CD4-positive, alpha-beta T cell treated with Interleukin-10 for 1 hour (primary cell): Measurements from ENCODE around the gene CHRNA5.

Source experiments
- DNase-seq: peaks from one replicate; pipeline ENCODE4 v3.0.0-alpha.2; 2020

CHRNA5 gene

DNA sequence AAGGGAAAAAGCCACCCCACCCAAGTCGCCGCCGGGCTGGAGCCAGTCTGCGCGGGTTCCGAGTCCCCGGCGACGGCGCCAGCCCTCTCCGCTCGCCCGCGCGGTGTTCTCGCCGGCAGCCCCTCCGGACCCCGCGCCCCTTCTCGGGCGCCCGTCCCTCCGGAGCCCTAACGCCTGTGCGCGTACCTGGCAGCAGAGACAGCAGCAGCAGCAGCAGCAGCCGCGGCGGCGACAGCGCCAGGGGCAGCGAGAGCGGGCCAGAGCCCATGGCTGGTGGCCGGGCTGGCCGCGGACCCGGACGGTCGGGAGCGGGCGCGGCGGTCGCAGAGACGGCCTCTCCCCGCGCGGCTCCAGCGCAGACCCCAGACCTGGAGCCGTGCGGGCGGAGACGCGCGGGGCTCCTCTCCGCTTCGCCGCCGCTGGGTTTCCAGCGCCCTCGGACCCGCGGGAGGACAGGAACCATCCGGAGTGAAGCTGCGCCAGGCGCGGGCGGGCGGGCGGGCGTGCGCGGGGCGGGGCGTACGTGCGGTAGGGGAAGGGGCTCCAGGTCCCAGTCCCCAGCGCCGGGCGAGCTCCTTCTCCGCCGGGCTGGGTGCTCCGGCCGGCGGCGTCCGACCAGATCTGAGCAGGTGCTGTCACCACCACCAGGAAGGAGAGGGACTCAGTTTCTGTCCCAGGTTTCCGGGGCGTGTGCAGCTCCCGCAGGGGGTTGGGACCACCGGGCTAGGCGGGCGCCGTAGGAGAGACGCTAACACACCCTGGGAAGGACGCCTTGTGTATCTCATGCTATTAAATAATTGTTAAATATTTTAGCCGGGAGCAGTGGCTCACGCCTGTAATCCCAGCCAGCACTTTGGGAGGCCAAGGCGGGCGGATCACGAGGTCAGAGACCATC, 55.5 kb downstream of the CHRNA5 start, which contains the start of gene CHRNA3:
Gene CHRNA3 (minus strand): TSS at position 470 of the 895 bp plus-strand sequence. CDS start 202 bp downstream, at position 268.
- DNase-seq: no peak

DNA sequence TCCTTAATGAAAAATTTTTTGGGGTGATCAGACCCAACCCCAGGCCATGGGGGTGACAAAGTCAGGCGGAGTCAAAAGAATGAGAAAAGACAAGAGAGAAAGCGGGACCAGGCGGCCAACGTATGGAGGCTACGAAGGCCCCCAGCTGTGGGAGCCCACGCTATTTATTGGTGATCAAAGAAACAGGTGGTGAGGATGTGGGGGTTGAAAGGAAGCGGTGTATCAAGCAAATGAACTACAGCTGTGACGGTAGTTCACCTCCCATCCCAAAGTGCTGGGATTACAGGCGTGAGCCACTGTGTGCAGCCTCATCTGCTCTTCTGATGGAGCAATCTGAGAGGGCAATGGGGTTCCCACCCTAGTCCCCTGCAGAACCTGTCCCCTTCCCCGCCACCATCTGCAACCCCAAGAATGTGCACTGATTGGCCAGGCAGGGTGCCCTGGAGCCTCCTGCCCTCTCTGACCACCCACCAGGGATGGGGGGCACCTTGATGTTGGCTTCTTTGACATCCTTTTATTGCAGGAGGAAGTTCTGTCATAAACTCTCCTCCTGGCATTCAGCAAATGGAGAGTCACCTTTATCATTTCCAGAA, 56.6 kb downstream of the CHRNA5 start:
- no peak for DNase-seq

DNA sequence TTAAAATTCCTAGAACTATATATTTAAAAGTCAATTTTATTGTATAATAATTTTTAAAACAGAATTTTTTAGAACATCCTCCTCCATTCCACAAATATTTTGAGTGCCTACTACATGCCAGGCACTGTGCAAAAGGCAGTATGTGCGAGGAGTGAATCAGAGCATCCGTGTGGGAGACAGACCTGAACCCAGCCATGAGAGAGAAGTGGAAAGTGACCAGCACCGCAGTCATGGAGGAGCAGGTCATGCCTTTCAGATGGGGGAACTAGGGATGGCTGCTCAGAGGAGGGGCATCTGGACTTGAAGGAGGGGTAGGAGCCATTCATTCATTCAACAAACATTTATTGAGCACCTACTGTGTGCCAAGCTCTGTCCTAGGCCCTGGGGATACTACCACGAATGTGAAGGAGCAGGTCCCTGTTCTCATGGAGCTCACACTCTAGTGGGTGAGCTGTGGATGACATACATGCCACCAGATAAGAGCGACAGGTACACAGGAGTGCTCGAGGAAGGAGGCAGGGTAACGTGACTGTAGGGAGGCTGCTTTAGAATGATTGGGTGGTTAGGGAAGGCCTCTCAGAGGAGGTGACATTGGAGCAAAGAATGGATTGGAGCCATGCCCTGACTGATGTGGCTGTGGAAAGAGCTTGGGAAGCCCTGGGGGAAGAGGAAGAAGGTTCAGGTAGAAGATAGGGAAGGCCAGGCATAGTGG, 58.6 kb downstream of the CHRNA5 start:
- no peak for DNase-seq

DNA sequence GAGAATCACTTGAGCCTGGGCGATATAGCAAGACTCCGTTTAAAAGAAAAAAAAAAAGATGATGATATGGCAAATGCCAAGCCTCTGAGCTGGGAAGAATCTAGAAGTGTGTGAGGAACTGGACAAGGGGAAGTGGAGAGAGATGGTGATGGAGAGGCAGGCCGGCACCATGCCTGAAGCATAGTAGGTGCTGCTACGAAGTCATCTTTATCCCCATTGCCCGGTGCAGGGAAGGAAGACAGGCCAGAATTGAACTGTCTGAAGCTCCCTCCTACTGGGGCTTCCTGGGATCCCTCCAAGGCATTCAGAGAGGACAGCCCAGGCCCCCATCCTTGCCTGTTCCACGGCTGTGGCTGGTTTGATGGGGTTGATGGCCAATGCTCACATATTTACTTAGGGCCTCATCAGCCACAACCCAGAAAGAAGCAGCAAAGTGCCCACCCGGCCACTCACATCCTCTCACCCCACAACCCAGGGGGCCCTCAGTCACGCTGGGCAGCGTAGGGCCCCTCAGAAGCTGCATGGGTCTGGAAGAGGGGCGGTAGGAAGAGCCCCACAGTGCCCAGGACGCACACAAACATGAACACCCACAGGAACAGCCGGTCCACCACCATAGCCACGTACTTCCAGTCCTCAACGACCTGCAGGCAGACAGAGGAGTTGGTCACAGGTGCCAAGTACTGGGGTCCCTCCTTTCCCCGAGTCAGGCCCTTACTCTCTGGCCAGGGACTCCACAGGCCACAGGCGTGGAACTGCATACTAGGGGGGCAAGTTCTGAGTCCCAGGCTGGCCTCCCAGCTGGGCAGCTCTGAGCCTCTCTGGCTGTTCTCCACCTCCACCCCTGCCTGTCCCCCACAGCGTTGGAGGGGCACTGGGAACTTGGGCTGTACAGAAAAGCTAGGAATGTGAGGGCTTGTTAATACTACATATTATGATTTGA, 59.6 kb downstream of the CHRNA5 start:
- no peak for DNase-seq

DNA sequence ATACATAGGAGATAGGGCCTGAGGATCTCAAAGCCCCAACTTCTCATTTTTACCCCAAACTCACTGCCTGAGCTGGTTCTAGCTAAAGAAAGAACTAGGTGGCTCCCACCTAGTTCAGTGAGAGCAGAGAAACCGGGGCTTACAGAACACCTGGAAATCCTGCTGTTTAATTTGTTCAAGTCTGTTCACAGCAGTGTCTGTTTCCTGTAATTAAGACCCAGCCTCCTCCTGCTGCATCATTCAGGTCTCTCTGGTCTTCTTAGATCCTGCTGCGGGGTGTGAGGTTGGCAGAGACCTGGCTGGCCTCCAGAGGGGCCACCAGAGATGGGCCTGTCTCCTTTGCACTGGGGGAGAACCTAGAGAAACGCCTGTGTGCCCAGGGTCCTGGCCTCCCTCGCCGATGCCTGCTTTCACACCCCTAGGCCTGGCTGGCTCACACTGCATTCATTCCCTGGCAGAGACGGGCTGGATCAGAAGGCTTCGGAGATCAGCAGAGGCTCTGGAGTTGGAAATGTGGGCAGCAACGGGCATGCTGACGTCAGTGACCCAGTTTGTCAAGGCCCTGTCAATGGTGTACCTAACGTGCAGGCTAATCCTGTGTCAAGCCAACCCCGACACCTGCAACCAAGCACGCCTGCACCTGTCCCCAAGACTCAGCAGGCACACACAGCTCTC, 60.4 kb downstream of the CHRNA5 start:
- DNase-seq: no peak

DNA sequence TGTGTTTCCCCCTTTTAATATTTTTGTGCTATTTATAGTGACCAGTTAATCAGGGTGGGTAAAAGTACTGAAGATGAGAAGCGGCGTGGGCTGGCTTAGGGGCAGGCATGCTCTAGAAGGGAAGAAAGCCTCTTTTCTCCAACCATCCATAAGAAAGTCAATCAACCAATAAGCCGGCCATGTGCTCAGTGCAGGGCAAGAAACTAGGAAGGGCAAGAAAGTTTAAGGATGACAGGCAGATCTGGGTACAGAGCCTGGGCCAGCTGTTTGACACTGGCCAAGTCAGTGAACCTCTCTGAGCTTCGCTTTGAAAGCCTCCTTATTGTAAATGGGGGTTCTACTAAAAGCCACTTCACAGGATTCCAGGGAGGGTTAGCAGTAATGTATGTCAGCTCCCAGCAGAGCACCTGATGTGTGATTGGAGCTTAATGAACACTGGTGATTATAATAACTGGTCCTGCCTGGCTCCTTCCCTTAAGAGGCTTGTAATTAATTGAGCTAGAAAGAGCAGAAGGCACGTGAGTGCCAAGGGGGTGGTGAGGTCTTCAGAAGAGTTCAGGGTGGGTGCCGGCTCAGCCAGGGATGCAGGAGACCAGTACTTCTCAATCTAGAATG, 61.2 kb downstream of the CHRNA5 start:
- DNase-seq: no peak

DNA sequence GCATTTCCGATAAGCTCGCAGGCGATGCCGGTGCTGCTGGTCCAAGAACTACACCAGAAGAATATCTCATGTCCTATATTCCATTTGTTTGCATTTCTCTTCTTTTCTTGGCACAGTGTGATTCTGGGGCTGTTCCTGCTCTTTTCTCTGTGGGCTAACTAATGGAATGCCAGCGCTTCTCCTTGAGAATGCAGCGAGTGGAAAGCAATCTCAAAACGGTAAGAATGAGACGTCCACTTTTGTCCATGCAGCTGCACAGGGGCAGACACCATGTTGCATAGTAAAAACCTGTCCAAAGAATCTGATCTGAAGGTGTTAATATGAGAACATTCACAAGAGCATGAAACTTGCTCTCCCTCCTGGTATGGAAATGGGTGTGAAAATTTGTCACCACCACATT, 62.0 kb downstream of the CHRNA5 start:
- no peak for DNase-seq

GRCh38 chr15:78628227-78628626, 62.9 kb downstream of the CHRNA5 start:
- DNase-seq: no peak

GRCh38 chr15:78629031-78629715, 63.9 kb downstream of the CHRNA5 start:
- DNase-seq: no peak

- DNase-seq: no peak
These were observed 64.4 kb downstream of the CHRNA5 start for GRCh38 chr15:78629716-78630065.

DNA sequence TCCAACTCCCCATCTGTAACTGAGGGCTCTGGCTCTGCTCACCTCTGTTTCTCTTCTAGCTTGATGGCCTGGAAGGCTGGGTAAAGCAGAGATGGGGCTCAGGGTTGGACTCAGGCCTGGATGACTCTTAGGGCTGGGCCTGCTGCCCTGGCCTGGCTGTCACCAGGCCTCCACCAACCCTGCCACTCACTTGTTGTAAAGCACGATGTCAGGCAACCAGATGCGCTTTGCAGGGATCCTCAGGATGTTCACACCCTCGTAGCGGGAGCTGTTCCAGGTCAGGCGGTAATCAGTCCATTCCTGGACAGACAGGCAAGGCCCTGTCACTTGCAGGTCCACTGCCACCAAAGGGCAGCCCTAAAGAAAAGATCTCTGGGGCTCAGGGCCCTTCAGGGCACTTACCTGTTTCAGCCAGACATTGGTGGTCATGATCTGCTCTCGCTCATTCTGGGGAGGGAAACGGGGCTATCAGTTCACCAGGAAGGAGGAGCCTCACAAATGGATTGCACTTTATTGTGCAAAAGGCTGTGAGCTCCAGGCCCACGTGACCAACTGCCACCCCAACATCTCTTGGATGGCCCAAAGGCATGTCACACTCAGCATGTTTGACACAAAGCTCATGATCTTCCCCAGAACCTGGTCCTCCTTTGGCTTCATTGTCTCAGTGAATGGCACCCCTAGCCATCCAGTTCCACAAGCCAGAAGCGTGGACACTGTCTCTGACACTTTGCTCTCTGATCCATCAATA, 65.7 kb downstream of the CHRNA5 start:
- no peak for DNase-seq

- DNase-seq: no peak
These were observed 68.0 kb downstream of the CHRNA5 start for GRCh38 chr15:78633348-78633747.

GRCh38 chr15:78634210-78635145, 69.2 kb downstream of the CHRNA5 start:
- DNase-seq: no peak

- no peak for DNase-seq
These were observed 70.0 kb downstream of the CHRNA5 start for GRCh38 chr15:78635346-78635745.

DNA sequence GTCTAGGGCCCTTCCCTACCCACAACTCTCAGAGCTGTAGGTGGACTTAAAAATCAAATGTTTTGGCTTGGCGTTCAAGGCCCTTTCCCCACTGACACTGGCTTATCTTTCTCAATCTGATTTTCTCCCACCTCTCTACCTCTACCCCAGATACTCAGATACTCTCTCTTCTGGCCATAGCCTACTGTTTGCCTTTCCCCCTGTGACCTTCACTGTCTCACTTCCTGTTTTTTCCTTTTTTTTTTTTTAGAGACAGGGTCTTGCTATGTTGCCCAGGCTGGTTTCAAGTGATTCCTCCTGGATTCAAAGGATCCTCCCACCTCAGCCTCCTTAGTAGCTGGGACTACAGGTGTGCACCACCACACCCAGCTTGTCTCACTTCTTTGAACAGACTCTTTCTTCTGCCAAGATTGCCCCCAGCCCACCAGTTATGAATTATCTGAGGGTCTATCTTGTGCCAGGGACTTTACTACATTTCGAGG, 71.1 kb downstream of the CHRNA5 start:
- DNase-seq: no peak

GRCh38 chr15:78637776-78638435, 72.6 kb downstream of the CHRNA5 start:
- DNase-seq: no peak

DNA sequence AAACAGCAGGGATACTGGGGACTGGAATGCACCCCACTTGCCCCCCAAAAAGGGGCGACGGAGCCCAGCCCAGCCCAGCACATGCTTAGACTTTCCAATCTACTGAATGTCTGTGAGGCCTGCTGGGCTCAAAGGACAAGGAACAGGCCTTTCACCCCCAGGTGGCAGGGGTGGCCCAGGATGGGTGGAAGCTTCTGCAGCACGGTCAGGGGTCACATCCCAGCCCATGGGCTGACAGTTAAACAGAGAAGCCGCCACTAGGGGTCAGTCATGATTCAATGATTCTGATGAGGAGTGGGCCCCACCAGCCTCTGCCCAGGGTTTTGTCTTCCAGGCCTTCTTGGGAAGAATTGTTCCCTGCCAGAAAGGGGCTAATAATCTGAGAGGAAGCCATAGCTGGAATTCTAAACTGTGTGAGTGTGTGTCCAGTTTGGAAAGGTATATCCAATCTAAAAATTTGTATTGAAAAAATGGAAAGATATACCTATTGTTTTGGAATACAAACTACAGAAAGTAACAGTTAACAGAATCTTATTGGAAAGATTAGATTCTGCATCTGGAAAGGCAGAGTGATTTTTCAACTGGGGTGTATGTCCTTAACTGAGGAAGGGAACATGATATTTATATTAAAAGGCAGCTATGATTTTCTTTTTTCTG, 73.5 kb downstream of the CHRNA5 start:
- DNase-seq: peak; percentile 36
